AG09319 (cell line): ENCODE results near the gene HMSD.
A peak's percentile ranks its signal among the peaks of the same experiment; 100 is the strongest.

ENCODE experiments used
- DNase-seq: peaks from one replicate; pipeline ENCODE4 v3.0.0-alpha.2; 2010; ENCODE audit warnings: low read depth; ENCODE audit errors: extremely low read depth
- TF ChIP-seq, protein P1 (sequence below): IDR thresholded peaks from 2 replicates; pipeline ENCODE4 v1.5.1; 2011; ENCODE audit warnings: low read depth, mild to moderate bottlenecking, inconsistent platforms, low read length, moderate library complexity

HMSD gene

GRCh38 chr18:63949068-63949737 lies at the start of gene HMSD:
Gene HMSD (plus strand): TSS chr18:63949301. CDS start chr18:63953456, 4,155 bp downstream.
- DNase-seq, result no peak
- TF ChIP-seq, protein P1, sequence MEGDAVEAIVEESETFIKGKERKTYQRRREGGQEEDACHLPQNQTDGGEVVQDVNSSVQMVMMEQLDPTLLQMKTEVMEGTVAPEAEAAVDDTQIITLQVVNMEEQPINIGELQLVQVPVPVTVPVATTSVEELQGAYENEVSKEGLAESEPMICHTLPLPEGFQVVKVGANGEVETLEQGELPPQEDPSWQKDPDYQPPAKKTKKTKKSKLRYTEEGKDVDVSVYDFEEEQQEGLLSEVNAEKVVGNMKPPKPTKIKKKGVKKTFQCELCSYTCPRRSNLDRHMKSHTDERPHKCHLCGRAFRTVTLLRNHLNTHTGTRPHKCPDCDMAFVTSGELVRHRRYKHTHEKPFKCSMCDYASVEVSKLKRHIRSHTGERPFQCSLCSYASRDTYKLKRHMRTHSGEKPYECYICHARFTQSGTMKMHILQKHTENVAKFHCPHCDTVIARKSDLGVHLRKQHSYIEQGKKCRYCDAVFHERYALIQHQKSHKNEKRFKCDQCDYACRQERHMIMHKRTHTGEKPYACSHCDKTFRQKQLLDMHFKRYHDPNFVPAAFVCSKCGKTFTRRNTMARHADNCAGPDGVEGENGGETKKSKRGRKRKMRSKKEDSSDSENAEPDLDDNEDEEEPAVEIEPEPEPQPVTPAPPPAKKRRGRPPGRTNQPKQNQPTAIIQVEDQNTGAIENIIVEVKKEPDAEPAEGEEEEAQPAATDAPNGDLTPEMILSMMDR, result peak; percentile 33

GRCh38 chr18:63903851-63904570 lies 45.1 kb upstream of the HMSD start:
- TF ChIP-seq, protein P1, result no peak
- DNase-seq, result no peak

DNA sequence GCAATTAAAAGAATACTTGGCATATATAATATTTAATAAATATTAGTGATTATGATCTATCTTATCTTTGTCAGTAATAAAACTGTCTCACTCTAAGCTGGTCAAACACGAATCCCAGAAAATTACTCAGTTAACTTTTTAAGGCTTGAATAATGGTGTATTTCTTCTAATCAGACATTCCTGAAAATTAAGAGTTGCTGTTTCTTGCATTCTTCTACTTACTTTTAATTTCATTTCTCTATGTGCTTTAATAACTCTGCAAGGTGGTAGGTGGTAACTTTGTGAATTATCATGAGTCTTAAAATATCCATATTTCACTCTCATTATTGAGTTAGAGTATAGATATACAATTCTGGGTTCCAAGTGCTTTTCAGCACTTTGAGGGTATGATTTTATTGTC lies 44.4 kb upstream of the HMSD start:
- DNase-seq, result no peak
- TF ChIP-seq, protein P1, result no peak

DNA sequence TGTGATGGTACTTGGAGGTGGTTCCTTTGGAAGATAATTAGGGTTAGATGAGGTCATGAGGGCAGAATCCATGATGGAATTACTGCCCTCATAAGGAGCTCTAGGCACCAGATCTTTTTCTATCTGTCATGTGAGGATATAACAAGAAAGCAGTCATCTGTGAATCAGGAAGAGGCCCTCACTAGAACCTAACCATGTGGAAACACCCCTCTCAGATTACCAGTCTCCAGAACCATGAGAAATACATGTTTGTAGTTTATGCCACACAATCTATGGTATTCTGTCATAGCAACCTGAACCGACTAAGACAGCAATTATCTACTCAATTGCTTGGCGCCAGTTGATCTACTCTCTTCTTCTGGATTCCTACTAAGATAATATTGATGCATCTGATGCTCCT lies 43.7 kb upstream of the HMSD start:
- DNase-seq, result no peak
- TF ChIP-seq, protein P1, result no peak

- no peak for DNase-seq
- TF ChIP-seq, protein P1, result no peak
Observed at GRCh38 chr18:63906056-63906455, 43.0 kb upstream of the HMSD start.

- DNase-seq, result no peak
- TF ChIP-seq, protein P1, result no peak
Observed at GRCh38 chr18:63907664-63908063, 41.4 kb upstream of the HMSD start, which contains the start of gene SERPINB10. Gene SERPINB10 (plus strand): TSS chr18:63907958. CDS start chr18:63915511, 7,553 bp downstream.

- TF ChIP-seq, protein P1, result no peak
- no peak for DNase-seq
Observed at GRCh38 chr18:63908858-63909257, 40.2 kb upstream of the HMSD start.
